ENCODE data around the gene PIK3C2B. TPM values are rescaled to one million over a fixed set of nuclear protein-coding genes. Genes with fewer than 3 reads are reported as not detected.

Gene PIK3C2B
- total and polyA plus RNA-seq, 4 donors, result 2.8 to 14.9 (median 5.4) TPM

- H3K9me3 ChIP-seq (ENCODE audit: control insufficient read depth in 4 of 4, low read length in 3 of 4), result no peaks in the 10 kb centered on the region
- DNase-seq (ENCODE audit: low spot score), result no peak
- H3K4me1 ChIP-seq (ENCODE audit: control insufficient read depth in 4 of 4, insufficient read depth in 4 of 4, low read length in 3 of 4), result peaks cover 3 to 26% (median 16%) of the 10 kb centered on the region in 4 donors
- no peaks in the 10 kb centered on the region for H3K36me3 ChIP-seq (ENCODE audit: control insufficient read depth in 4 of 4, insufficient read depth in 3 of 4, low read depth in 1 of 4, low read length in 3 of 4)
- H3K27ac ChIP-seq (ENCODE audit: low read depth in 1 of 2, low read length in 2 of 2), result no peak overlapping the region
- no peak overlapping the region for H3K4me3 ChIP-seq (ENCODE audit: low read depth in 1 of 3, low read length in 3 of 3)
- no peak for TF ChIP-seq FOXA2 (IDR thresholded peaks at IDR 0.05)
- TF ChIP-seq RXRA (IDR thresholded peaks at IDR 0.05), result no peak
- TF ChIP-seq, protein P1, sequence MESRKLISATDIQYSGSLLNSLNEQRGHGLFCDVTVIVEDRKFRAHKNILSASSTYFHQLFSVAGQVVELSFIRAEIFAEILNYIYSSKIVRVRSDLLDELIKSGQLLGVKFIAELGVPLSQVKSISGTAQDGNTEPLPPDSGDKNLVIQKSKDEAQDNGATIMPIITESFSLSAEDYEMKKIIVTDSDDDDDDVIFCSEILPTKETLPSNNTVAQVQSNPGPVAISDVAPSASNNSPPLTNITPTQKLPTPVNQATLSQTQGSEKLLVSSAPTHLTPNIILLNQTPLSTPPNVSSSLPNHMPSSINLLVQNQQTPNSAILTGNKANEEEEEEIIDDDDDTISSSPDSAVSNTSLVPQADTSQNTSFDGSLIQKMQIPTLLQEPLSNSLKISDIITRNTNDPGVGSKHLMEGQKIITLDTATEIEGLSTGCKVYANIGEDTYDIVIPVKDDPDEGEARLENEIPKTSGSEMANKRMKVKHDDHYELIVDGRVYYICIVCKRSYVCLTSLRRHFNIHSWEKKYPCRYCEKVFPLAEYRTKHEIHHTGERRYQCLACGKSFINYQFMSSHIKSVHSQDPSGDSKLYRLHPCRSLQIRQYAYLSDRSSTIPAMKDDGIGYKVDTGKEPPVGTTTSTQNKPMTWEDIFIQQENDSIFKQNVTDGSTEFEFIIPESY (IDR thresholded peaks at IDR 0.05), result no peak
- no peak for TF ChIP-seq SP1 (IDR thresholded peaks at IDR 0.05)
- TF ChIP-seq JUND (IDR thresholded peaks at IDR 0.05), result no peak
- TF ChIP-seq, protein P2, sequence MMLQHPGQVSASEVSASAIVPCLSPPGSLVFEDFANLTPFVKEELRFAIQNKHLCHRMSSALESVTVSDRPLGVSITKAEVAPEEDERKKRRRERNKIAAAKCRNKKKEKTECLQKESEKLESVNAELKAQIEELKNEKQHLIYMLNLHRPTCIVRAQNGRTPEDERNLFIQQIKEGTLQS (IDR thresholded peaks at IDR 0.05), result no peak
- TF ChIP-seq GABPA (IDR thresholded peaks at IDR 0.05 in 1 of 2, conservative IDR thresholded peaks at IDR 0.05 in 1 of 2), result no peak
- no peak for TF ChIP-seq HNF4A (conservative IDR thresholded peaks at IDR 0.05)
- TF ChIP-seq, protein P3, sequence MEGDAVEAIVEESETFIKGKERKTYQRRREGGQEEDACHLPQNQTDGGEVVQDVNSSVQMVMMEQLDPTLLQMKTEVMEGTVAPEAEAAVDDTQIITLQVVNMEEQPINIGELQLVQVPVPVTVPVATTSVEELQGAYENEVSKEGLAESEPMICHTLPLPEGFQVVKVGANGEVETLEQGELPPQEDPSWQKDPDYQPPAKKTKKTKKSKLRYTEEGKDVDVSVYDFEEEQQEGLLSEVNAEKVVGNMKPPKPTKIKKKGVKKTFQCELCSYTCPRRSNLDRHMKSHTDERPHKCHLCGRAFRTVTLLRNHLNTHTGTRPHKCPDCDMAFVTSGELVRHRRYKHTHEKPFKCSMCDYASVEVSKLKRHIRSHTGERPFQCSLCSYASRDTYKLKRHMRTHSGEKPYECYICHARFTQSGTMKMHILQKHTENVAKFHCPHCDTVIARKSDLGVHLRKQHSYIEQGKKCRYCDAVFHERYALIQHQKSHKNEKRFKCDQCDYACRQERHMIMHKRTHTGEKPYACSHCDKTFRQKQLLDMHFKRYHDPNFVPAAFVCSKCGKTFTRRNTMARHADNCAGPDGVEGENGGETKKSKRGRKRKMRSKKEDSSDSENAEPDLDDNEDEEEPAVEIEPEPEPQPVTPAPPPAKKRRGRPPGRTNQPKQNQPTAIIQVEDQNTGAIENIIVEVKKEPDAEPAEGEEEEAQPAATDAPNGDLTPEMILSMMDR (IDR thresholded peaks at IDR 0.05; ENCODE audit: low read depth, low read length, missing input control), result no peak
- no peak for TF ChIP-seq HNF4G (IDR thresholded peaks at IDR 0.05)
- TF ChIP-seq YY1 (IDR thresholded peaks at IDR 0.05), result no peak
- TF ChIP-seq MAX (IDR thresholded peaks at IDR 0.05), result no peak
- TF ChIP-seq TAF1 (conservative IDR thresholded peaks at IDR 0.05), result no peak
- TF ChIP-seq, protein P4, sequence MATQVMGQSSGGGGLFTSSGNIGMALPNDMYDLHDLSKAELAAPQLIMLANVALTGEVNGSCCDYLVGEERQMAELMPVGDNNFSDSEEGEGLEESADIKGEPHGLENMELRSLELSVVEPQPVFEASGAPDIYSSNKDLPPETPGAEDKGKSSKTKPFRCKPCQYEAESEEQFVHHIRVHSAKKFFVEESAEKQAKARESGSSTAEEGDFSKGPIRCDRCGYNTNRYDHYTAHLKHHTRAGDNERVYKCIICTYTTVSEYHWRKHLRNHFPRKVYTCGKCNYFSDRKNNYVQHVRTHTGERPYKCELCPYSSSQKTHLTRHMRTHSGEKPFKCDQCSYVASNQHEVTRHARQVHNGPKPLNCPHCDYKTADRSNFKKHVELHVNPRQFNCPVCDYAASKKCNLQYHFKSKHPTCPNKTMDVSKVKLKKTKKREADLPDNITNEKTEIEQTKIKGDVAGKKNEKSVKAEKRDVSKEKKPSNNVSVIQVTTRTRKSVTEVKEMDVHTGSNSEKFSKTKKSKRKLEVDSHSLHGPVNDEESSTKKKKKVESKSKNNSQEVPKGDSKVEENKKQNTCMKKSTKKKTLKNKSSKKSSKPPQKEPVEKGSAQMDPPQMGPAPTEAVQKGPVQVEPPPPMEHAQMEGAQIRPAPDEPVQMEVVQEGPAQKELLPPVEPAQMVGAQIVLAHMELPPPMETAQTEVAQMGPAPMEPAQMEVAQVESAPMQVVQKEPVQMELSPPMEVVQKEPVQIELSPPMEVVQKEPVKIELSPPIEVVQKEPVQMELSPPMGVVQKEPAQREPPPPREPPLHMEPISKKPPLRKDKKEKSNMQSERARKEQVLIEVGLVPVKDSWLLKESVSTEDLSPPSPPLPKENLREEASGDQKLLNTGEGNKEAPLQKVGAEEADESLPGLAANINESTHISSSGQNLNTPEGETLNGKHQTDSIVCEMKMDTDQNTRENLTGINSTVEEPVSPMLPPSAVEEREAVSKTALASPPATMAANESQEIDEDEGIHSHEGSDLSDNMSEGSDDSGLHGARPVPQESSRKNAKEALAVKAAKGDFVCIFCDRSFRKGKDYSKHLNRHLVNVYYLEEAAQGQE (IDR thresholded peaks at IDR 0.05), result no peak
- no peak for TF ChIP-seq EGR1 (IDR thresholded peaks at IDR 0.05; ENCODE audit: low read depth in 2 of 2)
- no peaks in the 10 kb centered on the region for H3K27me3 ChIP-seq (ENCODE audit: control insufficient read depth in 4 of 4, insufficient read depth in 4 of 4, low read length in 3 of 4)
- WGBS, result 85% methylated on average over 6 of the region's 6 CpGs
- H3K9ac ChIP-seq (ENCODE audit: low read depth in 1 of 2, low read length in 2 of 2), result no peak overlapping the region
Observed at GRCh38 chr1:204502241-204502640, 7.6 kb upstream of the PIK3C2B start.
